Calu3 (cell line): Measurements from ENCODE around the gene BMAL1. TPM values are rescaled to one million over a fixed set of nuclear protein-coding genes. Genes with fewer than 3 reads are reported as not detected.

Experiments used
- BruUV-seq: library from RNA; stranded (reverse); fragments of 400-500 nt; replicated peaks from 2 replicates; lab custom pipeline; 2021; lab: Mats Ljungman, UMichigan
- CTCF ChIA-PET: fragments of 300-600 bp; sonication (Branson Sonifier 250); formaldehyde crosslinking; loops from one replicate; lab custom pipeline; 2022; ENCODE audit warnings: antibody characterized with exemption; lab: Charles Lee
- DNase-seq: peaks from one replicate; pipeline ENCODE4 v3.0.0; 2022
- H3K27ac Mint-ChIP-seq: one replicate; pipeline ENCODE4 v1.8.0; 2022; ENCODE audit warnings: mixed read lengths; ENCODE audit not compliant: unreplicated experiment
- H3K27me3 Mint-ChIP-seq: one replicate; pipeline ENCODE4 v1.8.0; 2022; ENCODE audit warnings: mixed read lengths; ENCODE audit not compliant: unreplicated experiment
- H3K36me3 Mint-ChIP-seq: one replicate; pipeline ENCODE4 v1.8.0; 2022; ENCODE audit warnings: mild to moderate bottlenecking, moderate library complexity, mixed read lengths; ENCODE audit not compliant: insufficient read depth, unreplicated experiment
- H3K4me1 Mint-ChIP-seq: one replicate; pipeline ENCODE4 v1.8.0; 2022; ENCODE audit warnings: mild to moderate bottlenecking, low read depth, mixed read lengths; ENCODE audit not compliant: unreplicated experiment
- H3K4me3 Mint-ChIP-seq: one replicate; pipeline ENCODE4 v1.8.0; 2022; ENCODE audit warnings: mild to moderate bottlenecking, low read depth, moderate library complexity, mixed read lengths; ENCODE audit not compliant: unreplicated experiment
- H3K9me3 Mint-ChIP-seq: one replicate; pipeline ENCODE4 v1.8.0; 2022; ENCODE audit warnings: low read depth, mixed read lengths; ENCODE audit not compliant: unreplicated experiment
- intact Hi-C: fragments of 100-400 bp; cut with micrococcal nuclease; formaldehyde crosslinking; loops from one replicate; pipeline ENCODE4 v1.10.0; 2022; ENCODE audit not compliant: unreplicated experiment
- total RNA-seq: library from RNA; stranded (reverse); gene quantifications from 2 replicates; pipeline ENCODE4 v1.2.3, GENCODE V29; 2022
- TF ChIP-seq, protein P1 (sequence below): fragments of 200-600 bp; IDR thresholded peaks from one replicate; pipeline ENCODE4 v1.8.0; 2022; ENCODE audit warnings: antibody characterized with exemption; ENCODE audit not compliant: unreplicated experiment

The BMAL1 gene
- total RNA-seq, 1 experiment from 2014 or later, result 10.3 TPM

DNA sequence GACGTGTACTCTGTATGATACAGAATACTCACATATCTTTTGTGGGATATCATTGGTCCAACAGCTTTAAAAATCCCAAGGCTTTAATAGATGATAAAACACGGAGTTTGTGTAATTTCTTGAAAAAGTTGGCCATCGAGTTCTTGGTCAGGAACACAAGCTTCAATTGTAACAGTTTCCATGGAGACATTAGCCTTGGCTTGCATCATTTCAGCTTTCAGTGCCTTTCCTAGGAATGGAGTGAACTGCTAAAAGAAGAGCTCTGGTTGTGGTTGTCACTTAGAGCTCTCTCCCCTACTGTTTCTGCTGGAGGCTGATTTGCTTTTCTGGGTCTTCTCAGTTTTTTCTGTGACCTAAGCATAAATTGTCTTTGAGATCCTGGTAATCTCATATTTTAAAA lies 14.2 kb downstream of the BMAL1 start:
- intact Hi-C loops, result no loop called here
- Mint-ChIP-seq H3K36me3 (no peaks in the 10 kb centered on the region), H3K4me3 (no peak overlapping the region), H3K27ac (no peak overlapping the region), H3K4me1 (peaks cover 16% of the 10 kb centered on the region), H3K9me3 (no peaks in the 10 kb centered on the region), H3K27me3 (peaks cover 14% of the 10 kb centered on the region)
- TF ChIP-seq, protein P1, sequence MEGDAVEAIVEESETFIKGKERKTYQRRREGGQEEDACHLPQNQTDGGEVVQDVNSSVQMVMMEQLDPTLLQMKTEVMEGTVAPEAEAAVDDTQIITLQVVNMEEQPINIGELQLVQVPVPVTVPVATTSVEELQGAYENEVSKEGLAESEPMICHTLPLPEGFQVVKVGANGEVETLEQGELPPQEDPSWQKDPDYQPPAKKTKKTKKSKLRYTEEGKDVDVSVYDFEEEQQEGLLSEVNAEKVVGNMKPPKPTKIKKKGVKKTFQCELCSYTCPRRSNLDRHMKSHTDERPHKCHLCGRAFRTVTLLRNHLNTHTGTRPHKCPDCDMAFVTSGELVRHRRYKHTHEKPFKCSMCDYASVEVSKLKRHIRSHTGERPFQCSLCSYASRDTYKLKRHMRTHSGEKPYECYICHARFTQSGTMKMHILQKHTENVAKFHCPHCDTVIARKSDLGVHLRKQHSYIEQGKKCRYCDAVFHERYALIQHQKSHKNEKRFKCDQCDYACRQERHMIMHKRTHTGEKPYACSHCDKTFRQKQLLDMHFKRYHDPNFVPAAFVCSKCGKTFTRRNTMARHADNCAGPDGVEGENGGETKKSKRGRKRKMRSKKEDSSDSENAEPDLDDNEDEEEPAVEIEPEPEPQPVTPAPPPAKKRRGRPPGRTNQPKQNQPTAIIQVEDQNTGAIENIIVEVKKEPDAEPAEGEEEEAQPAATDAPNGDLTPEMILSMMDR, result no peak
- no TSS peak for BruUV-seq
- CTCF ChIA-PET, result no interaction called here
- DNase-seq, result no peak

DNA sequence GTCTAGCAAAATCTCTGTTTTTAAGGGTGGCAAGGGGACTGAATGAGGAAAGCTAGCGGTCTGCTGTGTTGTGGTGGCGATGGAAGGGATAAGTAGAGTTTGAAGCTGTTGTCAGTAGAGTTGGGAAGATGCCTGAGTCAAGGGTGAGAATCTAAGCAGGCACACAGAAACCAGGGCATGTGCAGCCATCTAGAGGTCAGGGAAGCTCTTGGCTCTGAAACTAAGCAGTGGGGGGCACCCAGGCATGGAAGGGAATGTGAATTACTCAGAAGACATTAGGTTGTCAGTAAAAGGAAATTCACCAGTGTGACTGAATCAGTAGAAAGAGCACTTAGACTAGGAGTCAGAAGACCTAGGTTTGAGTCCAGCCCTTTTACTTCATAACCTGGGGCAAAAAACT lies 15.4 kb downstream of the BMAL1 start:
- Mint-ChIP-seq H3K27ac (no peak overlapping the region), H3K27me3 (peaks cover 14% of the 10 kb centered on the region), H3K4me3 (no peak overlapping the region), H3K4me1 (peaks cover 10% of the 10 kb centered on the region), H3K9me3 (no peaks in the 10 kb centered on the region), H3K36me3 (no peaks in the 10 kb centered on the region)
- no peak for DNase-seq
- intact Hi-C loops, result no loop called here
- no TSS peak for BruUV-seq
- CTCF ChIA-PET, result no interaction called here
- TF ChIP-seq, protein P1, result no peak

DNA sequence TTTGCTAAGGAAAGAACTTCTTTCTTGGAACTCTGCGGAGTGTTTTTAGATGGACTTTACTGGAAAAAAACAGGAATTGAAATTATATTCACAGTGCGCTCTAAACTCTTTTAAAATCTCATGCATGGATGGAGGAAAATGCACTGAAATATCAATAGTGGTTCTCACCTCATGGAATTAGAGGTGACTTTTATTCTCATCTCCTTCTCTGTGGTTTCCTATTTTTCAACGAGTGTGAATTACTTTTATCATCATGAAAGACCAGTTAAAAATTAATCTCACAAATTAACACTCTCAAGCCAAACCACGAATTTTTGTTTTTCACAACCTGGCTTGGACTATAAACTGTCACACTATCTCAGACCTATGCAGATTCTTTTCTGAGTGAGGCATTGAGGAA lies 16.6 kb downstream of the BMAL1 start:
- Mint-ChIP-seq H3K4me1 (no peaks in the 10 kb centered on the region), H3K36me3 (no peaks in the 10 kb centered on the region), H3K4me3 (no peak overlapping the region), H3K27ac (no peak overlapping the region), H3K27me3 (peaks cover 14% of the 10 kb centered on the region), H3K9me3 (no peaks in the 10 kb centered on the region)
- CTCF ChIA-PET, result no interaction called here
- BruUV-seq, result no TSS peak
- intact Hi-C loops, result no loop called here
- DNase-seq, result no peak
- TF ChIP-seq, protein P1, result no peak

DNA sequence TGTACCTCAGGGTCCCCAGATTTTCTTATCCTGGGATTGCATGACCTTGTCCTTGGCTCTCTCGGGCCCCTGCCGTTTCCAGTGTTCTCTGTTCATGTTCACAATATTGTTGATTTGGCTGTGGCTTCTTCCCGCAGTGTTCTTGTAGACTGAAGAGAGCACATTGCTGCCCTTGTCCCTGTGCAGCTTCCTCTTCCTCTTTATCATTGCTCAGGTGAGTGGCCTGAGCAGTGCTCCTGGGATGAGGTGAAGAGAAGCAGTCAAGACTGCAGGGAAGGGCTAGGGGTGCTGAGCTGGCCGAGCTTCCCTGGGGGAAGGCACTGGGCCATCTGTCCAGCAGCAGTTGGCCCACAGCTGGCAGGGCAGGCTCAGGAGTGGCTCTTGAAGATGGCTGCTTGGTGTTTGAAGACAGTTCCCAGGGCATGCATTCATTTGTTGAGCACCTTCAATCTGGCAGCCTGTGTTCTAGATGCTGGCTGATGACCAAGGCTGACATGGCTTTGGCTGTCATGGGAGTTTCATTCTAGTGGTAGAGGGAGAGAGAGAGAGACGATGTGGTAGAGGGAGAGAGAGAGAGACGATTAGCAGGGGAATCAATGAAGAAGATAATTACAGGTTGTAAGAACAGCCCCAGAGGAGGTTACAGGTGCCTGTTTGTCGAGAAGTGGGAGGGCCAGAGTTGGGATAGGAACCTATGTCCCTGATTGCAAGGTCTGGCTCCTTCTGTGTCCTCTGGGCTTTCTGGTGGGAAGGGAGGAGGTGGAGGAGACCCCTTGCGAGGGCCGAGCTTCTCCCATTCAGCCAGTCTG lies 17.4 kb downstream of the BMAL1 start:
- no peaks in the 10 kb centered on the region for H3K36me3 Mint-ChIP-seq

More for the DNA sequence above, 17.4 kb downstream of the BMAL1 start:
- TF ChIP-seq, protein P1, result no peak
- no peak overlapping the region for H3K27ac Mint-ChIP-seq
- CTCF ChIA-PET, result no interaction called here
- DNase-seq, result no peak
- H3K27me3 Mint-ChIP-seq, result peaks cover 14% of the 10 kb centered on the region
- no peaks in the 10 kb centered on the region for H3K4me1 Mint-ChIP-seq
- no peaks in the 10 kb centered on the region for H3K9me3 Mint-ChIP-seq
- BruUV-seq, result no TSS peak
- intact Hi-C loops, result no loop called here
- no peak overlapping the region for H3K4me3 Mint-ChIP-seq
